HCT116 (cell line): Measurements from ENCODE around the gene ZNF80. TPM values are rescaled to one million over a fixed set of nuclear protein-coding genes. Genes with fewer than 3 reads are reported as not detected.

Source experiments
- ATAC-seq: fragments of 200-7000 bp; cut with Tn5 transposase; 2 replicates; pipeline ENCODE4 v1.9.1; 2020; ENCODE audit warnings: mild to moderate bottlenecking, moderate library complexity
- BruUV-seq: library from RNA; stranded (reverse); fragments of 400-500 nt; replicated peaks from 2 replicates; lab custom pipeline; 2021; lab: Mats Ljungman, UMichigan
- CTCF ChIA-PET: fragments of 300-600 bp; sonication (Branson Sonifier 250); formaldehyde crosslinking; loops from one replicate; lab custom pipeline; 2021; ENCODE audit warnings: antibody characterized with exemption; lab: Charles Lee
- POLR2A ChIA-PET: fragments of 300-600, 350-600 bp; sonication (Branson Sonifier 250); formaldehyde crosslinking; loops from one replicate; lab custom pipeline; 2021; ENCODE audit warnings: antibody characterized with exemption; lab: Charles Lee
- RAD21 ChIA-PET, 2 experiments: fragments of 300-600 bp; sonication (Branson Sonifier 250); formaldehyde crosslinking; loops; one replicate each; lab custom pipeline; 2023; ENCODE audit warnings: low total read pairs in 2 of 2; ENCODE audit not compliant: uncharacterized antibody in 2 of 2, unreplicated experiment in 2 of 2, low non-redundant PET in 1 of 2; lab: Charles Lee
- DNase-seq: peaks from one replicate; pipeline ENCODE4 v3.0.0-alpha.2; 2010; ENCODE audit warnings: low read depth, low spot score
- H2AFZ ChIP-seq: fragments of 200-600 bp; shearing (Covaris generic), sonication (generic); 2 replicates; pipeline ENCODE4 v1.6.1; 2017; ENCODE audit warnings: low read depth, mixed run types, mixed read lengths, antibody characterized with exemption, low read length; ENCODE audit not compliant: poor library complexity, severe bottlenecking
- H3K27ac ChIP-seq: 2 replicates; pipeline ENCODE4 v1.5.1; 2012; ENCODE audit warnings: low read depth, low read length
- H3K27me3 ChIP-seq: fragments of 200-600 bp; sonication (generic); 2 replicates; pipeline ENCODE4 v1.6.1; 2016; ENCODE audit warnings: mixed run types, low read length, mixed read lengths; ENCODE audit not compliant: insufficient read depth
- H3K36me3 ChIP-seq, 2 experiments: fragments of 200-500 bp in 1 of 2; fragments of 200-600 bp in 1 of 2; sonication (Bioruptor generic) in 1 of 2; sonication (generic) in 1 of 2; 2 replicates each; pipeline versions ENCODE4 v1.5.1 to v1.6.1; 2014 to 2016; ENCODE audit warnings: low read length in 2 of 2, inconsistent platforms in 1 of 2, mixed read lengths in 1 of 2, mixed run types in 1 of 2; ENCODE audit not compliant: insufficient read depth in 2 of 2, control insufficient read depth in 1 of 2
- H3K4me1 ChIP-seq, 2 experiments: fragments of 200-600 bp in 1 of 2; sonication (generic) in 1 of 2; 2 replicates each; pipeline versions ENCODE4 v1.5.1 to v1.6.1; 2012 to 2017; ENCODE audit warnings: low read length in 2 of 2, inconsistent platforms in 1 of 2, mild to moderate bottlenecking in 1 of 2, mixed read lengths in 1 of 2, mixed run types in 1 of 2, moderate library complexity in 1 of 2; ENCODE audit not compliant: insufficient read depth in 2 of 2, control insufficient read depth in 1 of 2
- H3K4me2 ChIP-seq: fragments of 200-600 bp; sonication (generic); 2 replicates; pipeline ENCODE4 v1.6.1; 2017; ENCODE audit warnings: mixed run types, low read length, mixed read lengths
- H3K4me3 ChIP-seq, 2 experiments: fragments of 200-600 bp in 1 of 2; sonication (generic) in 1 of 2; replicated peaks in 1 of 2; 2 replicates each; pipeline ENCODE4 v1.5.1; 2011 to 2016; ENCODE audit warnings: low read length in 2 of 2, control low read depth in 1 of 2, low read depth in 1 of 2, mild to moderate bottlenecking in 1 of 2, mixed read lengths in 1 of 2, mixed run types in 1 of 2
- H3K79me2 ChIP-seq: fragments of 200-600 bp; sonication (generic); 2 replicates; pipeline ENCODE4 v1.6.1; 2017; ENCODE audit warnings: mild to moderate bottlenecking, mixed run types, low read length, moderate library complexity, mixed read lengths; ENCODE audit not compliant: insufficient read depth
- H3K9ac ChIP-seq: fragments of 200-600 bp; sonication (generic); 2 replicates; pipeline ENCODE4 v1.6.1; 2016; ENCODE audit warnings: low read length, mixed read lengths
- H3K9me2 ChIP-seq: fragments of 200-600 bp; sonication (generic), shearing (Covaris generic); 2 replicates; pipeline ENCODE4 v1.6.1; 2017; ENCODE audit warnings: mixed run types, mild to moderate bottlenecking, moderate library complexity; ENCODE audit not compliant: insufficient read depth
- H3K9me3 ChIP-seq, 2 experiments: fragments of 200-500 bp in 1 of 2; fragments of 200-600 bp in 1 of 2; sonication (Bioruptor generic) in 1 of 2; sonication (generic) in 1 of 2; 2 replicates each; pipeline ENCODE4 v1.6.1; 2014 to 2017; ENCODE audit warnings: low read length in 2 of 2, mixed read lengths in 2 of 2, inconsistent platforms in 1 of 2, low read depth in 1 of 2, mild to moderate bottlenecking in 1 of 2, mixed run types in 1 of 2, moderate library complexity in 1 of 2; ENCODE audit not compliant: control insufficient read depth in 1 of 2, insufficient read depth in 1 of 2
- H4K20me1 ChIP-seq: fragments of 200-600 bp; sonication (generic), shearing (Covaris generic); 2 replicates; pipeline ENCODE4 v1.6.1; 2017; ENCODE audit warnings: mixed run types, mild to moderate bottlenecking, moderate library complexity; ENCODE audit not compliant: insufficient read depth
- ATF3 ChIP-seq: IDR thresholded peaks from 2 replicates; pipeline ENCODE4 v1.6.1; 2012
- CBX3 ChIP-seq: IDR thresholded peaks from 2 replicates; pipeline ENCODE4 v1.6.1; 2012; ENCODE audit warnings: low read depth
- CTCF ChIP-seq, 3 experiments: fragments of 200-600 bp in 1 of 3; sonication (generic) in 1 of 3; IDR thresholded peaks in 2 of 3; conservative IDR thresholded peaks in 1 of 3; 2 replicates each; pipeline ENCODE4 v1.5.1; 2012 to 2017; ENCODE audit warnings: low read depth in 2 of 3, low read length in 2 of 3, antibody characterized with exemption in 1 of 3, borderline replicate concordance in 1 of 3, control low read depth in 1 of 3, mild to moderate bottlenecking in 1 of 3, mixed read lengths in 1 of 3, mixed run types in 1 of 3, moderate library complexity in 1 of 3; ENCODE audit not compliant: insufficient read depth in 1 of 3
- ELF1 ChIP-seq: IDR thresholded peaks from 2 replicates; pipeline ENCODE4 v1.6.1; 2012; ENCODE audit warnings: low read depth, borderline replicate concordance
- EZH2 ChIP-seq: fragments of 200-600 bp; sonication (generic); IDR thresholded peaks from 2 replicates; pipeline ENCODE4 v1.6.1; 2017; ENCODE audit warnings: antibody characterized with exemption, mixed run types
- FOSL1 ChIP-seq: IDR thresholded peaks from 2 replicates; pipeline ENCODE4 v1.6.1; 2012; ENCODE audit warnings: low read depth
- JUND ChIP-seq: IDR thresholded peaks from 2 replicates; pipeline ENCODE4 v1.6.1; 2012
- MAX ChIP-seq: IDR thresholded peaks from 2 replicates; pipeline ENCODE4 v1.6.1; 2012
- RAD21 ChIP-seq: IDR thresholded peaks from 2 replicates; pipeline ENCODE4 v1.6.1; 2012; ENCODE audit warnings: low read depth, mild to moderate bottlenecking
- REST ChIP-seq: IDR thresholded peaks from 2 replicates; pipeline ENCODE4 v1.6.1; 2012; ENCODE audit warnings: low read depth
- SIN3A ChIP-seq: IDR thresholded peaks from 2 replicates; pipeline ENCODE4 v1.6.1; 2012; ENCODE audit warnings: low read depth
- SP1 ChIP-seq: IDR thresholded peaks from 2 replicates; pipeline ENCODE4 v1.6.1; 2012; ENCODE audit warnings: low read depth
- SRF ChIP-seq: IDR thresholded peaks from 2 replicates; pipeline ENCODE4 v1.6.1; 2012; ENCODE audit warnings: low read depth
- YY1 ChIP-seq: IDR thresholded peaks from 2 replicates; pipeline ENCODE4 v1.6.1; 2011; ENCODE audit warnings: low read length, low read depth, moderate library complexity, mild to moderate bottlenecking; ENCODE audit not compliant: insufficient replicate concordance; ENCODE audit errors: extremely low read depth
- ZFX ChIP-seq: fragments of 450-650 bp; IDR thresholded peaks from 2 replicates; pipeline ENCODE4 v1.6.1; 2017
- intact Hi-C: fragments of 100-400 bp; cut with micrococcal nuclease; formaldehyde crosslinking; loops from 2 replicates; pipeline ENCODE4 v1.10.0; 2022
- total RNA-seq: library from RNA; stranded (reverse); gene quantifications from one replicate; pipeline ENCODE4 v1.2.1, GENCODE V29; 2021; ENCODE audit not compliant: unreplicated experiment

Gene ZNF80
- total RNA-seq, 1 experiment from 2014 or later = 0.12 TPM

GRCh38 chr3:114253505-114253904 lies 16.1 kb upstream of the ZNF80 start:
- Histone ChIP-seq H3K4me2 (no peak overlapping the region), H3K9me3 (no peaks in the 10 kb centered on the region), H3K79me2 (no peaks in the 10 kb centered on the region), H3K36me3 (no peaks in the 10 kb centered on the region), H3K27me3 (no peaks in the 10 kb centered on the region), H2AFZ (no peak overlapping the region), H3K9ac (no peak overlapping the region), H3K4me1 (no peaks in the 10 kb centered on the region), H3K27ac (no peak overlapping the region), H3K4me3 (no peak overlapping the region), H3K9me2 (no peaks in the 10 kb centered on the region), H4K20me1 (no peaks in the 10 kb centered on the region)
- ATAC-seq (no peak), DNase-seq (no peak)
- no TSS peak for BruUV-seq
- RAD21 ChIA-PET = no interaction called here
- CTCF ChIA-PET = no interaction called here
- TF ChIP-seq SIN3A = no peak
- no peak for TF ChIP-seq YY1
- no peak for TF ChIP-seq EZH2
- no peak for TF ChIP-seq SP1
- TF ChIP-seq JUND = no peak
- no peak for TF ChIP-seq RAD21
- no peak for TF ChIP-seq CBX3
- intact Hi-C loops = no loop called here
- POLR2A ChIA-PET = no interaction called here

GRCh38 chr3:114252954-114253353 lies 15.6 kb upstream of the ZNF80 start:
- POLR2A ChIA-PET = no interaction called here
- Histone ChIP-seq H3K4me1 (no peaks in the 10 kb centered on the region), H3K27ac (no peak overlapping the region), H3K9me2 (no peaks in the 10 kb centered on the region), H3K79me2 (no peaks in the 10 kb centered on the region), H4K20me1 (no peaks in the 10 kb centered on the region), H3K27me3 (no peaks in the 10 kb centered on the region), H3K36me3 (no peaks in the 10 kb centered on the region), H3K9me3 (no peaks in the 10 kb centered on the region), H3K4me3 (no peak overlapping the region), H3K9ac (no peak overlapping the region), H3K4me2 (no peak overlapping the region), H2AFZ (no peak overlapping the region)
- CTCF ChIA-PET = no interaction called here
- DNase-seq (no peak), ATAC-seq (no peak)
- no TSS peak for BruUV-seq
- intact Hi-C loops = no loop called here
- RAD21 ChIA-PET = no interaction called here
- TF ChIP-seq JUND (no peak), ELF1 (no peak), REST (no peak), RAD21 (no peak), CTCF (IDR thresholded peaks at IDR 0.05 in 2 of 3, conservative IDR thresholded peaks at IDR 0.05 in 1 of 3; ENCODE audit: borderline replicate concordance in 1 of 3, insufficient read depth in 1 of 3, low read depth in 2 of 3, low read length in 2 of 3) (no peak), EZH2 (no peak), FOSL1 (no peak), ATF3 (no peak), MAX (no peak), ZFX (no peak), SRF (no peak)
